HG03095 (cell line): Measurements from ENCODE around the gene FBXO44.

Experiments used
- ATAC-seq: cut with Tn5 transposase; IDR thresholded peaks from one replicate; pipeline ENCODE4 v1.9.1; 2021; ENCODE audit warnings: moderate library complexity; ENCODE audit not compliant: unreplicated experiment

FBXO44 gene

GRCh38 chr1:11657654-11658053 is 3.0 kb downstream of the FBXO44 start:
- no peak for ATAC-seq

GRCh38 chr1:11658542-11658941 is 3.9 kb downstream of the FBXO44 start:
- no peak for ATAC-seq

- no peak for ATAC-seq
Observed at GRCh38 chr1:11659748-11660147, 5.1 kb downstream of the FBXO44 start.

- ATAC-seq, result no peak
Observed at GRCh38 chr1:11661103-11661502, 6.4 kb downstream of the FBXO44 start.

- ATAC-seq, result peak; percentile 36
Observed at GRCh38 chr1:11664336-11665065, 9.8 kb downstream of the FBXO44 start.

- ATAC-seq, result no peak
Observed at GRCh38 chr1:11668516-11668915, 13.8 kb downstream of the FBXO44 start.

GRCh38 chr1:11670747-11671146 is 16.1 kb downstream of the FBXO44 start:
- no peak for ATAC-seq

- ATAC-seq, result no peak
Observed at GRCh38 chr1:11671205-11671543, 16.5 kb downstream of the FBXO44 start.

GRCh38 chr1:11671544-11672286 is 17.0 kb downstream of the FBXO44 start:
- no peak for ATAC-seq

- no peak for ATAC-seq
Observed at GRCh38 chr1:11673089-11673769, 18.6 kb downstream of the FBXO44 start.

- ATAC-seq, result no peak
Observed at GRCh38 chr1:11674488-11674887, 19.8 kb downstream of the FBXO44 start.

- ATAC-seq, result no peak
Observed at GRCh38 chr1:11675325-11675724, 20.6 kb downstream of the FBXO44 start.

- no peak for ATAC-seq
Observed at GRCh38 chr1:11676386-11677103, 21.9 kb downstream of the FBXO44 start.

GRCh38 chr1:11678442-11678841 is 23.8 kb downstream of the FBXO44 start:
- ATAC-seq, result no peak

GRCh38 chr1:11680270-11681070 is 25.8 kb downstream of the FBXO44 start:
- peak; percentile 14 for ATAC-seq

GRCh38 chr1:11681071-11681771 is 26.5 kb downstream of the FBXO44 start, which contains the start of gene MAD2L2:
Gene MAD2L2, minus strand, starts transcription at chr1:11681148. Its CDS starts 547 bp downstream, at chr1:11680601.
- ATAC-seq, result peak; percentile 82

- ATAC-seq, result no peak
Observed at GRCh38 chr1:11682287-11682771, 27.7 kb downstream of the FBXO44 start.

GRCh38 chr1:11682799-11683198 is 28.1 kb downstream of the FBXO44 start:
- ATAC-seq, result no peak

- no peak for ATAC-seq
Observed at GRCh38 chr1:11684070-11684469, 29.4 kb downstream of the FBXO44 start.
